Pons (tissue), 1 donor: ENCODE data around the gene RMND5B.
"Not testable (repeated sequence)": the region's sequence is repeated elsewhere in the genome, so short reads cannot be mapped to it uniquely, and the experiment has no call there.

ENCODE experiments used
- DNase-seq: peaks from one replicate; pipeline ENCODE4 v3.0.0-alpha.2; 2016; ENCODE audit warnings: low spot score

RMND5B gene

DNA sequence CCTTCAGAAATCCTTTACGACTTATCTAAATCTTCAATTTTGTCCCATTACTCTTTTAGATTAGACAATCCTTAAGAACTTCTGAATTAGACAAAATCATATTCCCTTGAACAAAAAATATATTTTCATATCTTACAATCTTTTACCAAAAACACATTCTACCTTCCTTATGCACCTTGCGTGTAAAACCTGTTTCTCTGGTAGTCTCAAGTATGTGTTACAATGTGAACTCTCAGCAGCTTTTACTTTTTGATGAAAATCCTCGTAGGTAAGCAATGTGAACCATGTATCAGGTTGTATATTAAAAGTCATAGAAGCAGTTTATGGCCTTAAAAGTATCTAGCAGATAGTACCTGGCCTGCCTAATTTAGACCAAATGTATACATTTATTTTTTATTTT is 43.6 kb downstream of the RMND5B start:
- DNase-seq = no peak

DNA sequence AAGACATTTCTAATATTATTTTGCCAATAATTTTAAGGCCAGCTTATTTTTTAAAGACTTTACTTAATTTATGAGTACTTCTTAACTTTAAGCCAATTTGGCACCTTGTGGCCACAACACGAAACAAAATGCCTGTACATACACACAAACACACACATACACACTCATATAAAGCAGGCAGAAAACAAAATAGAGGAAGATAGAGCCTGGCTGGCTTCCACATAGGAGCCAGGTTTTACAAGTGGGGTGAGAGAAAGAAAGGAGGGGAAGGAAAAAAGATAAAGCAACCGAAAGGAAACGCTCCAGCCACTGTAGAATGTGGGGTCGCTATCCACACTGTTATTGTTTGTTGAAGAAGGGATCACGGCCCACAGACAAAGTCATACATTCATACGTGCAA is 46.0 kb downstream of the RMND5B start:
- DNase-seq = no peak

DNA sequence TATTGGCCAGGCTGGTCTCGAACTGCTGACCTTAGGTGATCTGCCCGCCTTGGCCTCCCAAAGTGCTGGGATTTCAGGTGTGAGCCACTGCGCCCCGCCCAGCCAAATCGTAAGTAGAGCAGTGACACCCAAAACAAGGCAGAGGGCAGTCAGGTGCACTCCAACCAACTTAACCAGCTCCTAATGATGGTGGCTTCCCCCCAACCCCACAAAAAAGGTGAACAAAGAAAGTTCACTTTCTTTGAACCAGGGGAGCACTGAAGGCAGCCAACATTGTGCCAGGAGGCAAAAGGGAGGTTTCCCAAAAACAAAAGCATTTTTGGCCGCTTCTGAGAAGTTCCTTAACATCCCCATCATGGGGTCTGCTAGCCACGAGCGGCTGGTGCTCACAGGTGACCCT is 46.8 kb downstream of the RMND5B start:
- no peak for DNase-seq

DNA sequence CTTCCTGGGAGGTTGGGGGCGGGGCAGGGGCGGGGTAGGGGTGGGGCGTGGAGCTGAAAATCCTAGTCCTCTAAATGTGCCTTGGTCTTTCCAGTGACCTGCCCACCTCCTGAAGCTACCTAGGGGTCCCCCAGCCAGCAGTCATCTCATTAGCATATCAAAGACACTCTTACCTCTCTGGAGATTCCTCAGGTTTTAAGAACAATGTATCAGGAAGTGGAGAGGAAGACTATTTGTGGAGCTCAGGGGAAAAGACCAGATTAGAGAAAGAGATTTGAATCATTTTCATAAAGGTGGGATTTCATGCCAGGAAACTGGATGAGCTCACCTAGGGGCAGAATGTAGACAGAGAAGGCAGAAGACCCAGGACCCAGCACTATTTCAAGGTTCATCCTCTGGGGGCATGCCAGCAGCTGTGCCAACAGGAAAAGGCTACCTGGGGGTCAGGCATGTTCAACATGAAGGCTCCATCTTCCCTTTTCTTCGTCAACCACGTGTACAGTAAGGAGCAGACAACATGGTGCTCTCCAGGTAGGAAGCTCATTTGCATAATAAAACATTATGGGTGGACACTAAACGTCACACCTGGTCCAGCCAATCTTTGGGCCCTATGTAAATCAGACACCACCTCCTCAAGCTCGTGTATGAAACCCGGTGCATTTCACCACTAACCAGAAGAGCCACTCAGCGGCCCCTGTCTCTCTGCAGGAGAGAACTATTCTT is 49.5 kb downstream of the RMND5B start:
- DNase-seq = no peak

DNA sequence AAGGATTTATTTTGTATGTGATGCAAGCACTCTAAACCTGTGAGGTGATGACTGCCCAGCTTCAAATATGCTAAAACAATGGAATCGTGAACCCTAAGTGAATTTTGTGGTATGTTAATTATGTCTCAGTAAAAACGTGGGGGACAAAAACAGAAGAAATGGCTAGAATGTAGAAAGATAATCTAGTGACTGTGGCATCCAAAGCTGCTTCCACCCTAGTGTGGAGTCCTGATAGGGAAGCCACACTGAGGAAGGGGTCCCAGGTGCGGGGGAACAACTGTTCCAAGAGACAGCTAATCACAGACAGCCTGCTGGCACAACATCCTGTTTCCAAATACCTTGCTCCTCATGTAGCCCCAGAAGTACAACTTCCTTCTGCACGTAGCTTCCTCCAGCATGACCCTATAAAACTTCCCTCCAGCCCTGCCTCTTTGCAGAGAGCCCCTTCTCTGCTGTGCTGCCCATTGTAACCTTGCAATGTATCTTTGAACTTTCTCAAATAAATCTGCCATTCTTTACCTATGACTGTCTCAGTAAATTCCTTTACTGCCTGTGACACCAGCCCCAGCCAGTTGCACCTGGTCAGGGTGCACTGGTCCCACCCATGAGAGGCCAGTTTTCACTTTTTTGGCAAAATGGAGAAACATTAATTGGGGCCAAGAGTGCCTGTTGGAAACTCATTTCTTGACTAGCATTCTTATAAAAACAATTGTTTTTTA is 51.5 kb downstream of the RMND5B start:
- DNase-seq = no peak

DNA sequence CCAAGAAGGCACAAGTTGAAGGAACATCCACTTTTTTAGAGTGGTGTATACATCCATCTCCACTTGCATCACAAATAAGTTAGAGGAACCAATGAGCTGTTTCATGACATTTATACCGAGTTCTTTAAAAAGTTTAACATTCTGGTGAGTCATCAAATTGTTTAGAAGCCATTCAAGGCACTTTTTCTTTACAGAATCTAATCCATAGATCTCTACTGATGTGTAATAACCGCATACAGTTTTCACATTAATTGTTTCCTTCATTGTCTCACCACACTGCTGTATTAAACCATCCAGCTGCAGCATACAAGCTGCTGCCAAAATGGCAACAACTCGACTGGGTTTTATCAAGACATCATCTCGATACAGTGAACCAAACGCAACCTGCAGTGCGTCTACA is 55.6 kb downstream of the RMND5B start:
- no peak for DNase-seq

DNA sequence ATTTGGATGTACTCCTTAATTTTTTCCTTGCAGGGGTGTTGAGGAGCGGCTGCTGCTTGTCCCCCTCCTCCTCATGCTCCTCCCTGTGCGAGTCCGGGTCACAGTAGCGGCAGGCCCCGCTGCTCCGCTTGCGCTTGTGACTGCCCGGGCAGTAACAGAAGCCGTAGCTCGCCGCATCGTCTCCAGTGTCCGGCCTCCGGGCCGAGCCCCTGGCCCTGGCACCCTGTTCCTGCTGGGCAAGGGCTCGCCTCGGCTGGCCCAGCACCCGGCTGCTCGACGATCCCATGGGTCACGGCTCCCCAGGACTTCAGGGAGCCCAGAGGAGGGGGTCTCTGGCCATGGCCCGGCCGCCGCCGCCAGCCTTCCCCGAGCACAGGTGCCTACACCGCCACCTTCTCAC is 56.2 kb downstream of the RMND5B start, which contains the start of gene GMCL2:
TSS of gene GMCL2 (minus strand) at position 358 of the 400 bp plus-strand sequence. CDS start at position 286, 72 bp downstream.
- no peak for DNase-seq

DNA sequence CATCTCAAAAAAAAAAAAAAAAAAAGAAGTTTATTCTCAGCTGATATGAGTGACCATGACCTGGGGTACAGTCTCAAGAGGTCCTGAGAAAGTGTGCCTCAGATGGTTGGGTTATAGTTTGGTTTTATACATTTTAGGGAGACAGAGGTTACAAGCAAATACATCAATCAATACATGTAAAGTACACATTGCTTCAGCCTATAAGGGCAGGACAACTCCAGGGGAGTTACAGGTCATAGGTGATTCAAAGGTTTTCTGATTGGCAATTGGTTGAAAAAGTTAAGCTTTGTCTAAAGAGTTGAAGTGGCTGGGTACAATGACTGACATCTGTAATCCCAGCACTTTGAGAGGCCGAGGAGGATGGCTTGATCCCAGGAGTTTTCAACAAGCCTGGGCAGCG is 58.6 kb downstream of the RMND5B start:
- no peak for DNase-seq

DNA sequence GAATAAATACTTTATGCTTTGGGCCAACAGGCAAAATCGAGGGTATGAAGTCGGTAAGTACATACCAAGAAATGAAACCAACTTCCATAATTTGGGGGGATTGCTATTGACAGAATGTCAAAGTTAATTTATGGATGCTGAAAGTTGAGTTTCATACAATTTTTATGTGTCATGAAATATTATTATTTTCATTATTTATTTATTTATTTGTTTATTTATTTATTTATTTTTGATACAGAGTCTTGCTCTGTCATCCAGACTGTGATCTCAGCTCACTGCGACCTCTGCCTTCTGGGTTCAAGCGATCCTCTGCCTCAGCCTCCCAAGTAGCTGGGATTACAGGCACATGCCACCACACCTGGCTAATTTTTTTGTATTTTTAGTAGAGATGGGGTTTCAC is 60.8 kb downstream of the RMND5B start:
- DNase-seq = no peak

DNA sequence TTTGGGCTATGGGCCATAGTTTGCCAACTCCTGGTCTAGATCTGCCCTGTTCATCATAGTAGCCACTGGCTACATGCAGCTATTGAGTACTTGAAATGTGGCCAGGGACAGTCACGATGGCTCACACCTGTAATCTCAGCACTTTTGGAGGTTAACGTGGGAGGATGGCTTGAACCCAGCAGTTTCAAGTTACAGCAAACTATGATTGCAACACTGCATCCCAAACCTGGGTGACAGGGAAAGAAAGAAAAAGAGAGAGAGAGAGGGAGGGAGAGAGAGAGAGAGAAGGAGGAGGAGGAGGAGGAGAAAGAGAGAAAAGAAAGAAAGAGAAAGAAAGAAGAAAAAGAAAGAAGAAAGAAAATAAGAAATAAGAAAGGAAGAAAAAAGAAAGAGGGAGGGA is 61.4 kb downstream of the RMND5B start:
- no peak for DNase-seq

DNA sequence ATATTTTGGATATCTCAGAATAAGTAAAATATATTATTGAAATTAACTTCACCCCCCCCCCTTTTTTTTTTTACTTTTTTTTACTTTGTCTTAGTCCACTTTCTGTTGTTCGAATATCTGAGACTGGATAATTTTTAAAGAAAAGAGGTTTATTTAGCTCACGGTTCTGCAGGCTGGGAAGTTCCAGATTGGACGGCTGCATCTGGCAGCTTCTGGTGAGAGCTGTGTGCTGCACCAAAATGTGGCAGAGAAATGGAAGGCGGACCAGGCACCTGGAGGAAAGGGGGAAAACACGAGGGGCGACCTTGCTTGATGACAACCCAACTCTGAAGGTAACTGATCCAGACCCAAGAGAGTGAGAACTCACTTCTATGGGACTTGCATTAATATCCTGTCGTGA is 62.0 kb downstream of the RMND5B start:
- no peak for DNase-seq

DNA sequence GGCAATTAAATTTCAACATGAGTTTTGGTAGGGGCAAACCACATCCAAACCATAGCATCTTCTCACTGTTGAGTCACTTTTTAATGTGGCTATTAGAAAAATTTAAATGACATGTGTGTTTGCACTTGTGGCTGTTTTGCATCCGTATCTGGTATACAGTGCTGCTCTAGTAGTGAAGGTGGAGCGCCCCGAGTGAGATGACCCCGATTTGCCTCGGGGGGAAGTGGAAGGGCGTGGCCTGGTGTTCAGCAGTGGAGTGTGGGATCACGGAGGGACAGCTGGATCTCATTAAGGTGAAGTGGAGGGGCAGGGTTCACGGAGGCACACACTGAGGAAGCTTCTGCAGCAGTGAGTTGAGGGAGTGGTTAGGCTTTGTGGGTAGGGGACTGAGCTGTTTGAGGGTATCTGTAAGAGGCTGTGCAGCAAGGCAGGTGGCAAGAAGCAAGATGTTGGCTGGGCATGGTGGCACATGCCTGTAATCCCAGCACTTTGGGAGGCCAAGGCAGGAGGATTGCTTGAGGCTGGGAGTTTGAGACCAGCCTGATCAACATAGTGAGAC is 62.5 kb downstream of the RMND5B start:
- no peak for DNase-seq

DNA sequence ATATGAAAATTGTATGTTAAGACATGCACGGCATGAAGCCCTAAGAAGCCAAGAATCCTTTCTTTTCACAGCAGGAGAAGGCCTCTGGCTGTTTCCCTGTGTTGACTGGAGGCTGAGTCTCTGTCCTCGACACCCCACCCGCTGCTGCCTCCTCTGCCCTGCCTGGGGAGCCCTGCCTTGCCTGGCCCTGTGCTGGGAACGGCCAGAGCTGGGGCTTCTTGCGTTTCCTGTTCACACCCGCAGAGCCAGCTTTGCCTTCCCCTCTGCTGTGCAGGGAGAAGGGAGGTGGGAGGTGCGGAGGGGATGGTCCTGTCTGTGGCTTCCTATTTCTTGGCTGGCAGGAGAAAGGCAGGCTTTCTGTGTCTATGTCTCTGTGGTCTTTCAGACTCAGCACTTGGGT is 63.2 kb downstream of the RMND5B start:
- no peak for DNase-seq

DNA sequence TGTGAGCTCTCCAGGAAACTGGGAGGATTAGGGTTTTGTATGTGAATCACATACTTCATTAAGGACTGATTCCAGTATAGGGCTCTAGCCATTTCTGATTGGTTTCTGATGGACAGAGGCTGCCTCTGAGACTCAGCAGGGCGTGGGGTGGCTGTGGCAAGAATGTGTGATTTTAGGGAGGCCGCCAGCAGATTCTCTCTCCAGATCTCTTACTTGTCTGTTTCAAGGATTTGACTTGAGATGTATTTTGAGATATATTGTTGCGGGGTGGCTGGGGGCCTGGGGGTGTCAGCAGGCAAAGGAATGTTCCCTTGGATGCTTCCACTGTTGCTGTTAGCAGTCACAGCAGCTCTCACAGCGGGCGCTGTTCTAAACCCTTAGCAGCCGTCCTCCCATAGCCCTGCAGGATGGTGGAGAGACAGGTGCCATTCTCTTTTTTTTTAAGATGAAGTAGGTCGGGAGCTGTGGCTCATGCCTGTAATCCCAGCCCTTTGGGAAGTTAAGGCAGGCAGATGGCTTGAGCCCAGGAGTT is 65.5 kb downstream of the RMND5B start:
- no peak for DNase-seq

DNA sequence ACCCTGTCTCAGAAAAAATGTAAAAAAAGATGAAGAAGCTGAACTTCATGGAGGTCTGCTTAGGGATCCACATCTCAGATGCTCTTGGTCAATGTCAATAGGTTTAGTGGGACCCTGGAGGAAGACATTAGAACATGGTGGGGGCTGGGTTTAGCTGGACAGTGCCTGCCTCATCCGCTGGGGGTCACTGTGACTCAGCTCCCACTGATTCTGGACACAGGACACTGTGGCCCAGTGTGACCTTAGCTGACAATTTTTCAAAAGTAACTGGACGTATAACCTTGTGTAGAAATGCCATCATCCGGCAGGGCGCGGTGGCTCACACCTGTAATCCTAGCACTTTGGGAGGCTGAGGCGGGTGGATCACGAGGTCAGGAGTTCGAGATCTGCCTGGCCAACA is 66.2 kb downstream of the RMND5B start:
- no peak for DNase-seq

DNA sequence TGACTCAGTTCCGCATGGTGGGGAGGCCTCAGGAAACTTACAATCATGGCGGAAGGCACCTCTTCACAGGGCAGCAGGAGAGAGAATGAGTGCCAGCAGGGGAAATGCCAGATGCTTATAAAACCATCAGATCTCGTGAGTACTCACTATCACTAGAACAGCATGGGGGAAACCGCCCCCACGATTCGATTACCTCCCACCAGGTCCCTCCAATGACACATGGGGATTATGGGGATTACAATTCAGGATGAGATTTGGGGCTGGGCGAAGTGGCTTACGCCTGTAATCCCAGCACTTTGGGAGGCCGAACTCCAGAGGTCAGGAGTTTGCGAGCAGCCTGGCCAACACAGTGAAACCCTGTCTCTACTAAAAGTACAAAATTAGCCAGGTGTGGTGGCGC is 67.3 kb downstream of the RMND5B start:
- not testable (repeated sequence) for DNase-seq

DNA sequence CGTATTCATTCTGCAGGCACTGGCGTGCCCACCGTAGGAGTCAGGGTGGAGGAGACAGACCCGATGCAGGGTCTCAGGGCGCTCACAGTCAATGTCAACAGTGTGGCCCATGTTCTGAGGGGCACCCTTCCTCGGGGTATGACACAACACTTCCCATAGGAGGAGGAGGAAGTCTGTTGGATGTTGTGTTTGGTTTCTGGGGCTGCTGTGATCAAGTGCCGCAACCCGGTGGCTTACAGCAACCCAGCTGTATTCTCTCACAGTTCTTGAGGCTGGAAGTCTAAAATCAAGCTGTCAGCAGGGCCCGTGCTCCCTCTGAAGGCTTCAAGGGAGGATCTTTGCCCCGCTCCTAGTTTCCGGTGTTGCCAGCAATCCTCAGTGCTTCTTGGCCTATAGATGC is 67.9 kb downstream of the RMND5B start:
- DNase-seq = no peak

DNA sequence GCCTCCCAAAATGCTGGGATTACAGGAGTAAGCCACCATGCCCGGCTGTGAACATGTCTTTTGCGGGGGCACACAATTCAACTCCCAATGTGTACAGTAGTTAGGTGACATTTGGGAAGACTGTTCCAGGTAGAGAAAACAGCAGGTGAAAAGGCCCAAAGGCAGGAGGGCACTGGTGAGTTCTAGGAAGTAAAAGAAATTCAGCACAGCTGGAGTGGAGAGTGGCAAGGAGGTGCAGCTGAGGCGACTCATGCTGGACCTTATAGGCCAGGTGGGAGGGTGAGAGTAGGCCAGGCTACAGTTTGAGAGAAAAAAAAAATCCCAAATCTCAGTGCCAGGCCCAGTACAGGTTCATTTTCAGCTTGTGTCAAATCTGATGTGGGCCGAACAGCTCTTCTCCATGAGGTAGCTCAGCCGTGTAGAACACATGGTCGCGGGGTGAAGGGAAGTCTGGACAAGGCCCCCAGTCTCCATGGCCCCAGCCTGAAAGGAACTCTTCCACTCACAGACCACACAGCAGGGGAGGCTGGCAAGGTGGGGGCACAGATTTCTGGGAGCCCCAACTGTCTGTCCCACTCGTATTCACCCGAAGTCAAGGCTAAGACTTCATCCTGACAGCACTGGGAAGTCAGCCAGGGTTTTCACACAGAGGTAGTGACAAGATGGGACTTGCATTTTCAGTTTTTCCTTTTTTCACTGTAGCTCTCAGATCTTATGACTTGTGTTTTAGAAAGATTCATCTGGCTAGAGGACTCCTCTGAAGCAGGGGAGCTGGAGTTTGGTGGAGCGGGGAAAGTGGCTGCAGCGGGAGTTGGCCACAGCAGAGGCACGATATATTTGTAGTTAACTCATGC is 69.0 kb downstream of the RMND5B start:
- DNase-seq = no peak
